CD8-positive, alpha-beta memory T cell (primary cell): ENCODE measurements around the gene PITPNC1. TPM values are rescaled to one million over a fixed set of nuclear protein-coding genes. Genes with fewer than 3 reads are reported as not detected.
A peak's percentile ranks its signal among the peaks of the same experiment; 100 is the strongest.

Experiments used
- CTCF ChIA-PET: fragments of 350-600 bp; sonication (Branson Sonifier 250); formaldehyde crosslinking; loops from one replicate; lab custom pipeline; 2021; ENCODE audit warnings: antibody characterized with exemption; lab: Charles Lee
- POLR2A ChIA-PET: fragments of 350-600 bp; sonication (Branson Sonifier 250); formaldehyde crosslinking; loops from one replicate; lab custom pipeline; 2021; ENCODE audit warnings: antibody characterized with exemption; lab: Charles Lee
- DNase-seq, 5 donors: peaks; one replicate each; pipeline versions ENCODE4 v3.0.0 to v3.0.0-alpha.2; 2020 to 2022; ENCODE audit warnings: mixed read lengths in 1 of 5
- H3K27ac ChIP-seq: one replicate; pipeline ENCODE4 v1.7.0; 2013; ENCODE audit warnings: low read depth, mild to moderate bottlenecking, low read length, moderate library complexity
- H3K27me3 ChIP-seq: 2 replicates; pipeline ENCODE4 v1.7.0; 2013; ENCODE audit warnings: low read length, mild to moderate bottlenecking; ENCODE audit not compliant: insufficient read depth, poor library complexity, severe bottlenecking
- H3K36me3 ChIP-seq: 2 replicates; pipeline ENCODE4 v1.7.0; 2013; ENCODE audit warnings: mild to moderate bottlenecking, low read length, moderate library complexity; ENCODE audit not compliant: insufficient read depth
- H3K4me1 ChIP-seq: 2 replicates; pipeline ENCODE4 v1.7.0; 2013; ENCODE audit warnings: mild to moderate bottlenecking, low read length, moderate library complexity; ENCODE audit not compliant: insufficient read depth
- H3K4me3 ChIP-seq: 2 replicates; pipeline ENCODE4 v1.7.0; 2013; ENCODE audit warnings: mild to moderate bottlenecking, low read length
- H3K9me3 ChIP-seq: 2 replicates; pipeline ENCODE4 v1.7.0; 2013; ENCODE audit warnings: mild to moderate bottlenecking, low read length
- H3K27ac Mint-ChIP-seq, 8 donors: one replicate each; pipeline ENCODE4 v1.8.0; 2020 to 2021; ENCODE audit warnings: mixed read lengths in 8 of 8, mild to moderate bottlenecking in 6 of 8, inconsistent platforms in 3 of 8, moderate library complexity in 3 of 8
- H3K27me3 Mint-ChIP-seq, 2 donors: one replicate each; pipeline ENCODE4 v1.8.0; 2020 to 2021; ENCODE audit warnings: mixed read lengths in 2 of 2, mild to moderate bottlenecking in 1 of 2, moderate library complexity in 1 of 2
- H3K36me3 Mint-ChIP-seq, 3 donors: one replicate each; pipeline ENCODE4 v1.8.0; 2020 to 2021; ENCODE audit warnings: mixed read lengths in 3 of 3, inconsistent platforms in 1 of 3, mild to moderate bottlenecking in 1 of 3
- H3K4me1 Mint-ChIP-seq, 3 donors: one replicate each; pipeline ENCODE4 v1.8.0; 2020 to 2021; ENCODE audit warnings: mixed read lengths in 3 of 3, inconsistent platforms in 1 of 3, mild to moderate bottlenecking in 1 of 3
- H3K4me3 Mint-ChIP-seq, 7 donors: one replicate each; pipeline ENCODE4 v1.8.0; 2020 to 2021; ENCODE audit warnings: mixed read lengths in 7 of 7, mild to moderate bottlenecking in 6 of 7, moderate library complexity in 4 of 7, inconsistent platforms in 2 of 7
- H3K9me3 Mint-ChIP-seq, 5 donors: one replicate each; pipeline ENCODE4 v1.8.0; 2020 to 2022; ENCODE audit warnings: mixed read lengths in 5 of 5, mild to moderate bottlenecking in 3 of 5, moderate library complexity in 2 of 5, inconsistent platforms in 1 of 5
- polyA plus RNA-seq: library from polyadenylated mRNA; unstranded; fragments of 300-500 nt; fragmentation: Illumina TruSeq; gene quantifications from one replicate; pipeline ENCODE4 v1.2.3, GENCODE V29; 2021
- total RNA-seq, 2 experiments: library from RNA; stranded (reverse); gene quantifications; one replicate each; pipeline ENCODE4 v1.2.3, GENCODE V29; 2021

Gene PITPNC1
- total and polyA plus RNA-seq, 3 experiments from 2014 or later = 43.1 to 163 (median 45.1) TPM

DNA sequence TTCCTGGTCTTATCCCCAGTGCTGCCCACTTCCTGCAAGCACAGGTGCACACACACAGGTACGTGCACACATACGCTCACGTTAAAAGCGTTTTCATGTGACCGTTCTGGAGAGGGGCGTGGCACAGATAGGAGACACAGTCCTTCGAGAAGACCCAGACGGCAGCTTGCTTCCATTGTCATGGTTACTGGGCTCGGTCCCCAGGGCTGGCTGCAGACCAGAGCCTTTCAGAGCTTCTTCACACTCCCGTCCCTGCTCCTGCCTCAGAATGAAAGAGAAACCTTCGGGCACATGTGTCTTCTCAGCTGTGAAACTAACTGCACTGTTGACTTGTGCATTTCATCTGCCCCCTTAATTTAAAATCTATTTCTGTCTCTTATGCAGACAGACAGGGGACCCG lies 154.2 kb downstream of the PITPNC1 start:
- CTCF ChIA-PET = interaction anchor here (1.3 kb wide), 1 partner anchor 56 kb away, joined by 5 read pairs; no protein-coding TSS in a partner anchor
- no peak overlapping the region for H3K27ac ChIP-seq
- no peaks in the 10 kb centered on the region for H3K27me3 Mint-ChIP-seq
- H3K27me3 ChIP-seq = no peaks in the 10 kb centered on the region
- H3K36me3 Mint-ChIP-seq = peaks cover 8 to 54% (median 10%) of the 10 kb centered on the region in 3 donors
- H3K9me3 ChIP-seq = no peaks in the 10 kb centered on the region
- H3K27ac Mint-ChIP-seq = peak overlapping the region in 5 of 8 donors; percentile 16 to 64 (median 33)
- POLR2A ChIA-PET = no interaction called here
- H3K4me1 ChIP-seq = no peaks in the 10 kb centered on the region
- peaks cover 31 to 64% (median 40%) of the 10 kb centered on the region in 3 donors for H3K4me1 Mint-ChIP-seq
- DNase-seq = no peak
- H3K4me3 ChIP-seq = no peak overlapping the region
- no peak overlapping the region for H3K4me3 Mint-ChIP-seq
- no peaks in the 10 kb centered on the region for H3K36me3 ChIP-seq
- no peaks in the 10 kb centered on the region for H3K9me3 Mint-ChIP-seq

GRCh38 chr17:67532326-67532871 lies 155.3 kb downstream of the PITPNC1 start:
- no peak for DNase-seq
- Mint-ChIP-seq H3K27ac (peak overlapping the region in 3 of 8 donors; percentile 12 to 66 (median 63)), H3K27me3 (no peaks in the 10 kb centered on the region), H3K36me3 (peaks cover 8 to 64% (median 10%) of the 10 kb centered on the region in 3 donors), H3K4me3 (no peak overlapping the region), H3K9me3 (no peaks in the 10 kb centered on the region), H3K4me1 (peaks cover 24 to 55% (median 34%) of the 10 kb centered on the region in 3 donors)
- ChIA-PET CTCF (interaction anchor here (1.3 to 1.7 kb wide), 2 partner anchors 57 to 154 kb away, joined by 5 to 7 read pairs; no protein-coding TSS in a partner anchor), POLR2A (no interaction called here)
- H3K4me1 ChIP-seq = no peaks in the 10 kb centered on the region
- H3K4me3 ChIP-seq = no peak overlapping the region
- H3K27ac ChIP-seq = no peak overlapping the region
- no peaks in the 10 kb centered on the region for H3K36me3 ChIP-seq
- H3K27me3 ChIP-seq = no peaks in the 10 kb centered on the region
- no peaks in the 10 kb centered on the region for H3K9me3 ChIP-seq

- H3K4me3 Mint-ChIP-seq = no peak overlapping the region
- H3K36me3 Mint-ChIP-seq = peaks cover 8 to 66% (median 12%) of the 10 kb centered on the region in 3 donors
These were observed 157.9 kb downstream of the PITPNC1 start for GRCh38 chr17:67534941-67535340.

GRCh38 chr17:67542219-67543114 lies 165.4 kb downstream of the PITPNC1 start:
- Mint-ChIP-seq H3K4me3 (no peak overlapping the region), H3K27me3 (no peaks in the 10 kb centered on the region), H3K27ac (peak overlapping the region in 1 of 8 donors; percentile 68), H3K9me3 (no peaks in the 10 kb centered on the region), H3K36me3 (peaks cover 0 to 45% (median 11%) of the 10 kb centered on the region in 3 donors), H3K4me1 (peaks cover 11 to 42% (median 26%) of the 10 kb centered on the region in 3 donors)
- Histone ChIP-seq H3K27me3 (no peaks in the 10 kb centered on the region), H3K4me3 (no peak overlapping the region), H3K9me3 (no peaks in the 10 kb centered on the region), H3K36me3 (peaks cover 7% of the 10 kb centered on the region), H3K4me1 (no peaks in the 10 kb centered on the region), H3K27ac (no peak overlapping the region)
- POLR2A ChIA-PET = no interaction called here
- no peak for DNase-seq
- CTCF ChIA-PET = no interaction called here

More at GRCh38 chr17:67534941-67535340, 157.9 kb downstream of the PITPNC1 start:
- CTCF ChIA-PET = interaction anchor here (1.2 kb wide), 1 partner anchor 172 kb away, joined by 3 read pairs; no protein-coding TSS in a partner anchor
- Histone ChIP-seq H3K27me3 (no peaks in the 10 kb centered on the region), H3K36me3 (no peaks in the 10 kb centered on the region), H3K27ac (no peak overlapping the region), H3K4me1 (no peaks in the 10 kb centered on the region), H3K4me3 (no peak overlapping the region), H3K9me3 (no peaks in the 10 kb centered on the region)
- POLR2A ChIA-PET = no interaction called here
- no peaks in the 10 kb centered on the region for H3K9me3 Mint-ChIP-seq
- no peak for DNase-seq
- H3K27me3 Mint-ChIP-seq = no peaks in the 10 kb centered on the region
- peaks cover 18 to 39% (median 24%) of the 10 kb centered on the region in 3 donors for H3K4me1 Mint-ChIP-seq
- peak overlapping the region in 3 of 8 donors; percentile 38 to 74 (median 44) for H3K27ac Mint-ChIP-seq

DNA sequence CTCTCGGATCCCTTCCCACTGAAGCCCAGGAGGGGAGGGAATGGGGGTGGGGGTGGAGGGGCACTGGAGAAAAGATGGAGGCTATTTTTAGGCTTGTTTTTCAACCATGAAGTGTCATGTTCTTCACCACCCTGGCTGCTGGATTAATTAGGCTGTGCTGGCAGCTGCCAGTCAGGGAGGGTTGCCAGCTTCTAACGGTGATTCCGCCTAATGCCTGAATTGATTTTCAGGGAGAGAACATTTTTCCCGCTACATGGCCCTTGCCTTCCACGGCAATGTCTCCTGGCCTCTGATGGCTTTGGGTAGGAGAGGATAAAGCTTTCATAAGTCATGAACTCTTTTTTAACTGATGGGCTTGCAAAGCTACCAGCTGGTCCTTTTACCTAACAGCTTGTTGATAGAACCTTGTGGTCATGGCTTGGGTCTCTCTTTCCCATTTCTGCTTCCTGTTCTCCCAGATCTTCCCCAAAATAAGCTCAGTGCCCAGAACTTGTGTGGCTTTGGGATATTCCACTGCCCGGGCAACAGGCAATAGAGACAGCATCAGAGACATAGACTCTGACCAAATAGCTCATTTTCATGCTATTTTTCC lies 167.4 kb downstream of the PITPNC1 start:
- H3K4me1 Mint-ChIP-seq = peaks cover 24 to 57% (median 40%) of the 10 kb centered on the region in 3 donors
- POLR2A ChIA-PET = no interaction called here
- no peak overlapping the region for H3K4me3 Mint-ChIP-seq
- no peaks in the 10 kb centered on the region for H3K27me3 ChIP-seq
- peaks cover 0 to 46% (median 12%) of the 10 kb centered on the region in 3 donors for H3K36me3 Mint-ChIP-seq
- CTCF ChIA-PET = interaction anchor here (1.1 kb wide), 1 partner anchor 19 kb away, joined by 4 read pairs; no protein-coding TSS in a partner anchor
- H3K27me3 Mint-ChIP-seq = no peaks in the 10 kb centered on the region
- no peaks in the 10 kb centered on the region for H3K9me3 ChIP-seq
- peaks cover 7% of the 10 kb centered on the region for H3K36me3 ChIP-seq
- peaks cover 2% of the 10 kb centered on the region for H3K4me1 ChIP-seq
- no peak for DNase-seq
- H3K9me3 Mint-ChIP-seq = no peaks in the 10 kb centered on the region
- H3K27ac Mint-ChIP-seq = peak overlapping the region in 3 of 8 donors; percentile 43 to 74 (median 52)
- H3K4me3 ChIP-seq = no peak overlapping the region
- no peak overlapping the region for H3K27ac ChIP-seq

DNA sequence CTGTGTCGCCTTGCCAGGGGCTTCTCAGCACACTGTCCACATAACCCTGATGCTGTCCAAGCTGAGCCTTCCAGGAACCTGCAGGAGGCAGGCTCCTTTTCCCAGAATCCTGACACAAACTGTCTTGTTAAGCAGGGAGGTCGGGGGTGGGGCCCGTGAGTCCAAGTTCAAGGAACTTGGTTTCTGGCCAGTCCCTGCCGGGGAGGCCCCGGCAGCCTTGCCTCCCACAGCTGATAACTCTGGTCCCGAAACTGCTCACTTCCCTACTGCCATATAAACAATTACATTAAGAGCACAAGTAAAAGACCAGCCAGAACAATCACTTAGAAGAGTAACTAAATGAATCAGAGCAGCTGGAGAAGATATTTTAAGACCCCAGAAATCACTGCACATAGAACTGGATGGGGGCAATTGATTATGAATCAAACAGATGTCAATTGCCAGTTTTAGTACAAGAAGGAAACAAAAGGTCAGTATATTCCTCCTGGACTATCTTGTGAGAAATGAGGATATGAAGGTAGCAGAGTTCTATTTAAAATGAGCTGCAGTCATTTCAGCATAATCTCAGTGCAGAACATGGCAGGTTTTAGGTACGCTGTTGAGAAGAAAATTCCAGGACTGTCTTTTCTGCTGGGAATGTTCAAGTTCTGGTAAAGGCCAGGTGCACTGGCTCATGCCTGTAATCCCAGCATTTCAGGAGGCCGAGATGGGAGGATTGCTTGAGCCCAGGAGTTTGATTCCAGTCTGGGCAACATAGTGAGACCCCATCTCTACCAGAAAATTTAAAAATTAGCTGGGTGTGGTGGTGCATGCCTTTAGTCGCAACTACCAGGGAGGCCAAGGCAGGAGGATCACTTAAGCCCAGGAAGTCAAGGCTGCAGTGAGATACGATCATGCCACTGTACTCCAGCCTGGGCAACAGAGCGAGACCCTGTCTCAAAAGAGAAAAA lies 169.8 kb downstream of the PITPNC1 start:
- H3K27ac Mint-ChIP-seq = peak overlapping the region in 5 of 8 donors; percentile 7 to 74 (median 12)
- Histone ChIP-seq H3K27ac (no peak overlapping the region), H3K36me3 (peaks cover 6% of the 10 kb centered on the region), H3K9me3 (no peaks in the 10 kb centered on the region), H3K4me3 (no peak overlapping the region), H3K27me3 (no peaks in the 10 kb centered on the region), H3K4me1 (peaks cover 5% of the 10 kb centered on the region)
- H3K9me3 Mint-ChIP-seq = no peaks in the 10 kb centered on the region
- CTCF ChIA-PET = interaction anchor here (0.6 to 1.7 kb wide), 2 partner anchors 52 to 168 kb away, joined by 3 to 4 read pairs; no protein-coding TSS in a partner anchor
- no peak for DNase-seq
- H3K4me1 Mint-ChIP-seq = peaks cover 36 to 74% (median 49%) of the 10 kb centered on the region in 3 donors
- peaks cover 0 to 52% (median 12%) of the 10 kb centered on the region in 3 donors for H3K36me3 Mint-ChIP-seq
- POLR2A ChIA-PET = no interaction called here
- no peak overlapping the region for H3K4me3 Mint-ChIP-seq
- H3K27me3 Mint-ChIP-seq = no peaks in the 10 kb centered on the region

GRCh38 chr17:67548693-67549092 lies 171.6 kb downstream of the PITPNC1 start:
- Mint-ChIP-seq H3K27ac (peak overlapping the region in 6 of 8 donors; percentile 11 to 80 (median 40)), H3K9me3 (no peaks in the 10 kb centered on the region), H3K27me3 (no peaks in the 10 kb centered on the region), H3K36me3 (peaks cover 0 to 51% (median 14%) of the 10 kb centered on the region in 3 donors), H3K4me1 (peaks cover 33 to 64% (median 58%) of the 10 kb centered on the region in 3 donors), H3K4me3 (no peak overlapping the region)
- DNase-seq = no peak
- no peak overlapping the region for H3K27ac ChIP-seq
- CTCF ChIA-PET = no interaction called here
- POLR2A ChIA-PET = no interaction called here
- H3K4me1 ChIP-seq = peaks cover 5% of the 10 kb centered on the region
- no peak overlapping the region for H3K4me3 ChIP-seq
- H3K9me3 ChIP-seq = no peaks in the 10 kb centered on the region
- H3K27me3 ChIP-seq = no peaks in the 10 kb centered on the region
- H3K36me3 ChIP-seq = no peaks in the 10 kb centered on the region
